Measurements from ENCODE around the gene UVRAG. TPM values are rescaled to one million over a fixed set of nuclear protein-coding genes. Genes with fewer than 3 reads are reported as not detected.

The UVRAG gene
- total and polyA plus RNA-seq, 2 of the 13 experiments (the other 11 are each of a cell fraction or from before 2014, with no cell fraction given): 9.7 to 17.3 TPM

DNA sequence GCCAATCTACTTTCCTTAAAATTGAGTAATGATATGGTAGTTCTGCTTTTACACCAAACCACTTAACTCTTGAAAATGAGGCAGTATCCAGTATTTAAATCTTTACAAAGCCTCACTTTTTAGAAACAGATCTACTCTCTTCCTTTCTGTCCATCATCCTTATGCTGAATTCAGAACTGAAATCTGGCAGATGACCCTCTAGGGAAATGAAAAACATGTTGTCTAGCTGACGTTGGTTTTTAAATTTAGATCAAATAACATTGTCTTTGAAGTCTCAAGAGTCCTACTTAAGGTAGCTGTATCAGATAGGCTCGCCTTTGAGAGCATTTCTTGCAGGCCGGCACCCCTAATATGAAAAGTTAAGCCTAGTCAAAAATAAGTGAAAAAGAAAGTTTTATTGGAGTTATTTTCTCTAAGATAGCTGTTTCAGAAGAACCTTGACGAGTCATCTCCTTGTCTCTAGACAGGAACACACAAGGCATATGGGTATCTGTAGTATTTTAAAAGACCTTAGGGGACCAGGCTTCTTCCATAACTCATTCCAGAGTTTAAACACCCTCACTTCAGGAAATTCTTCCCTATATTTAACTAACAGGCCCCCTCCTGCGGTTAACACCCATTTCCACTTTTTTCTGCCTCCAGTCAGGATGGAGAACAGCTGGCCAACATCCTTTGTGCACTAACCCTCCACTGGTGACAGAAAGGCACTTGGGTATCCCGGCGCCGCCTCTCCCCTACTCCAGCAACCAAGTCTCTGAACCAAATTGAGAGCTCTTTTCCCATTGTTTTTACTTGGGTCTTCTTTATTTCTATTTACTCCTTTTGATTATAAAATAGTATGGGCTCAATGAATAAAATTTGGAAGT is 310.1 kb downstream of the UVRAG start (continued):
- TF ChIP-seq, protein P1, sequence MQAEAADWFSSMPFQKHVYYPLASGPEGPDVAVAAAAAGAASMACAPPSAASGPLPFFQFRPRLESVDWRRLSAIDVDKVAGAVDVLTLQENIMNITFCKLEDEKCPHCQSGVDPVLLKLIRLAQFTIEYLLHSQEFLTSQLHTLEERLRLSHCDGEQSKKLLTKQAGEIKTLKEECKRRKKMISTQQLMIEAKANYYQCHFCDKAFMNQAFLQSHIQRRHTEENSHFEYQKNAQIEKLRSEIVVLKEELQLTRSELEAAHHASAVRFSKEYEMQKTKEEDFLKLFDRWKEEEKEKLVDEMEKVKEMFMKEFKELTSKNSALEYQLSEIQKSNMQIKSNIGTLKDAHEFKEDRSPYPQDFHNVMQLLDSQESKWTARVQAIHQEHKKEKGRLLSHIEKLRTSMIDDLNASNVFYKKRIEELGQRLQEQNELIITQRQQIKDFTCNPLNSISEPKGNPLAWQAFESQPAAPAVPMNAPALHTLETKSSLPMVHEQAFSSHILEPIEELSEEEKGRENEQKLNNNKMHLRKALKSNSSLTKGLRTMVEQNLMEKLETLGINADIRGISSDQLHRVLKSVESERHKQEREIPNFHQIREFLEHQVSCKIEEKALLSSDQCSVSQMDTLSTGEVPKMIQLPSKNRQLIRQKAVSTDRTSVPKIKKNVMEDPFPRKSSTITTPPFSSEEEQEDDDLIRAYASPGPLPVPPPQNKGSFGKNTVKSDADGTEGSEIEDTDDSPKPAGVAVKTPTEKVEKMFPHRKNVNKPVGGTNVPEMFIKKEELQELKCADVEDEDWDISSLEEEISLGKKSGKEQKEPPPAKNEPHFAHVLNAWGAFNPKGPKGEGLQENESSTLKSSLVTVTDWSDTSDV (CRISPR knock-in tag; IDR thresholded peaks at IDR 0.05): no peak
- TF ChIP-seq HIC2 (CRISPR knock-in tag; IDR thresholded peaks at IDR 0.05; ENCODE audit: low read depth) (no peak), ZNF350 (CRISPR knock-in tag; IDR thresholded peaks at IDR 0.05; ENCODE audit: borderline replicate concordance, low read depth) (no peak)

GRCh38 chr11:76129729-76130128 is 314.7 kb downstream of the UVRAG start:
- ChIA-PET CTCF (ENCODE audit: low intra/inter-chr PET ratio, low total read pairs) (no interaction called here), POLR2A (no interaction called here)
- Histone ChIP-seq H3K9me3 (ENCODE audit: low read length) (no peaks in the 10 kb centered on the region), H3K36me3 (replicated peaks in 1 of 2; ENCODE audit: control insufficient read depth in 1 of 2, insufficient read depth in 2 of 2, low read length in 2 of 2) (peaks cover 0 to 6% of the 10 kb centered on the region in 2 experiments; a peak in 1 of 5 replicates), H2AFZ (ENCODE audit: low read length) (no peak overlapping the region), H3K27me3 (ENCODE audit: control insufficient read depth in 1 of 2, insufficient read depth in 2 of 2, low read length in 2 of 2) (no peaks in the 10 kb centered on the region), H3K9ac (ENCODE audit: insufficient read depth, low read depth, low read length) (no peak overlapping the region), H4K20me1 (ENCODE audit: insufficient read depth, low read length) (no peaks in the 10 kb centered on the region), H3K4me1 (ENCODE audit: insufficient read depth, low read length) (no peaks in the 10 kb centered on the region), H3K27ac (ENCODE audit: extremely low read length, insufficient read depth, low read length) (no peak overlapping the region), H3K4me2 (ENCODE audit: low read depth, low read length) (no peak overlapping the region), H3K4me3 (replicated peaks in 1 of 3; ENCODE audit: insufficient read depth in 1 of 3, low read depth in 2 of 3, low read length in 3 of 3) (no peak overlapping the region), H3K79me2 (ENCODE audit: insufficient read depth, low read length) (no peaks in the 10 kb centered on the region)
- in situ Hi-C loops (cut with HindIII; ENCODE audit: extremely low pct_ligation_motif_present, low pct_unique_long_range_greater_than_20kb) (no loop called here), intact Hi-C loops (cut with micrococcal nuclease; ENCODE audit: unreplicated experiment) (no loop called here)
- 99% methylated on average over 2 of the region's 2 CpGs for WGBS (ENCODE audit: low lambda C conversion rate)
- no TSS peak for BruUV-seq (replicated peaks)
- FAIRE-seq: no peak
- ATAC-seq: no peak
- no peak for DNase-seq (ENCODE audit: low spot score)
- TF ChIP-seq, protein P2, sequence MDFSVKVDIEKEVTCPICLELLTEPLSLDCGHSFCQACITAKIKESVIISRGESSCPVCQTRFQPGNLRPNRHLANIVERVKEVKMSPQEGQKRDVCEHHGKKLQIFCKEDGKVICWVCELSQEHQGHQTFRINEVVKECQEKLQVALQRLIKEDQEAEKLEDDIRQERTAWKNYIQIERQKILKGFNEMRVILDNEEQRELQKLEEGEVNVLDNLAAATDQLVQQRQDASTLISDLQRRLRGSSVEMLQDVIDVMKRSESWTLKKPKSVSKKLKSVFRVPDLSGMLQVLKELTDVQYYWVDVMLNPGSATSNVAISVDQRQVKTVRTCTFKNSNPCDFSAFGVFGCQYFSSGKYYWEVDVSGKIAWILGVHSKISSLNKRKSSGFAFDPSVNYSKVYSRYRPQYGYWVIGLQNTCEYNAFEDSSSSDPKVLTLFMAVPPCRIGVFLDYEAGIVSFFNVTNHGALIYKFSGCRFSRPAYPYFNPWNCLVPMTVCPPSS (IDR thresholded peaks at IDR 0.05): no peak
- TF ChIP-seq CENPT (CRISPR knock-in tag; IDR thresholded peaks at IDR 0.05; ENCODE audit: low read depth): no peak
- no peak for TF ChIP-seq THAP11 (CRISPR knock-in tag; IDR thresholded peaks at IDR 0.05)

Data from HepG2 (cell line).